GM21737 (cell line): ENCODE measurements around the gene TAX1BP3.

Source experiments
- ATAC-seq: cut with Tn5 transposase; IDR thresholded peaks from one replicate; pipeline ENCODE4 v1.9.1; 2021; ENCODE audit warnings: mild to moderate bottlenecking, moderate library complexity; ENCODE audit not compliant: unreplicated experiment

TAX1BP3 gene

GRCh38 chr17:3688852-3689261 is 20.5 kb upstream of the TAX1BP3 start:
- no peak for ATAC-seq

- ATAC-seq = no peak
These were observed 19.7 kb upstream of the TAX1BP3 start for GRCh38 chr17:3688027-3688553.

- no peak for ATAC-seq
These were observed 16.8 kb upstream of the TAX1BP3 start for GRCh38 chr17:3685174-3685573.

GRCh38 chr17:3683054-3683511 is 14.7 kb upstream of the TAX1BP3 start:
- no peak for ATAC-seq

- ATAC-seq = no peak
These were observed 13.7 kb upstream of the TAX1BP3 start for GRCh38 chr17:3682033-3682432.

- no peak for ATAC-seq
These were observed 13.2 kb upstream of the TAX1BP3 start for GRCh38 chr17:3681565-3681964.

GRCh38 chr17:3681057-3681456 is 12.7 kb upstream of the TAX1BP3 start:
- ATAC-seq = no peak

GRCh38 chr17:3679531-3680126 is 11.3 kb upstream of the TAX1BP3 start:
- ATAC-seq = no peak

- ATAC-seq = no peak
These were observed 10.6 kb upstream of the TAX1BP3 start for GRCh38 chr17:3678821-3679530.

- ATAC-seq = no peak
These were observed 9.9 kb upstream of the TAX1BP3 start for GRCh38 chr17:3678095-3678820.

- ATAC-seq = no peak
These were observed 7.5 kb upstream of the TAX1BP3 start for GRCh38 chr17:3675886-3676285.

- ATAC-seq = no peak
These were observed 4.2 kb upstream of the TAX1BP3 start for GRCh38 chr17:3672571-3672970.

- ATAC-seq = no peak
These were observed 1.2 kb upstream of the TAX1BP3 start for GRCh38 chr17:3669548-3669947.

- no peak for ATAC-seq
These were observed 638 bp upstream of the TAX1BP3 start for GRCh38 chr17:3669085-3669347.

- ATAC-seq = peak; percentile 15
These were observed 756 bp downstream of the TAX1BP3 start for GRCh38 chr17:3667366-3668278.

- no peak for ATAC-seq
These were observed 1.9 kb downstream of the TAX1BP3 start for GRCh38 chr17:3666516-3666915.

- ATAC-seq = no peak
These were observed 2.5 kb downstream of the TAX1BP3 start for GRCh38 chr17:3665834-3666233.

GRCh38 chr17:3663102-3664011 is 5.0 kb downstream of the TAX1BP3 start:
- no peak for ATAC-seq

GRCh38 chr17:3660311-3660891 is 8.0 kb downstream of the TAX1BP3 start:
- ATAC-seq = no peak
